MCF 10A (cell line): ENCODE results near the gene ZER1. TPM values are rescaled to one million over a fixed set of nuclear protein-coding genes. Genes with fewer than 3 reads are reported as not detected.

Experiments
- BruUV-seq: library from RNA; stranded (reverse); fragments of 400-500 nt; replicated peaks from 2 replicates; lab custom pipeline; 2021; lab: Mats Ljungman, UMichigan
- CTCF ChIA-PET: fragments of 300-600 bp; sonication (Branson Sonifier 250); formaldehyde crosslinking; extraction: SDS; loops from one replicate; lab custom pipeline; 2021; ENCODE audit warnings: antibody characterized with exemption, inconsistent platforms; lab: Yijun Ruan, JAX
- POLR2A ChIA-PET: fragments of 300-600, 350-650 bp; sonication (Branson Sonifier 250); formaldehyde crosslinking; extraction: SDS; loops from one replicate; lab custom pipeline; 2020; ENCODE audit warnings: antibody characterized with exemption, inconsistent platforms; lab: Yijun Ruan, JAX
- DNase-seq: peaks from one replicate; pipeline ENCODE4 v3.0.0-alpha.2; 2018; ENCODE audit not compliant: unreplicated experiment
- H3K27ac Mint-ChIP-seq: one replicate; pipeline ENCODE4 v1.8.0; 2022; ENCODE audit warnings: mild to moderate bottlenecking, low read depth, mixed read lengths; ENCODE audit not compliant: unreplicated experiment
- H3K27me3 Mint-ChIP-seq: one replicate; pipeline ENCODE4 v1.8.0; 2022; ENCODE audit warnings: mixed read lengths; ENCODE audit not compliant: insufficient read depth, unreplicated experiment
- H3K36me3 Mint-ChIP-seq: one replicate; pipeline ENCODE4 v1.8.0; 2022; ENCODE audit warnings: mild to moderate bottlenecking, moderate library complexity, mixed read lengths; ENCODE audit not compliant: insufficient read depth, unreplicated experiment
- H3K4me1 Mint-ChIP-seq: one replicate; pipeline ENCODE4 v1.8.0; 2022; ENCODE audit warnings: mixed read lengths; ENCODE audit not compliant: insufficient read depth, unreplicated experiment
- H3K4me3 Mint-ChIP-seq: one replicate; pipeline ENCODE4 v1.8.0; 2022; ENCODE audit warnings: mild to moderate bottlenecking, moderate library complexity, mixed read lengths; ENCODE audit not compliant: unreplicated experiment
- H3K9me3 Mint-ChIP-seq: one replicate; pipeline ENCODE4 v1.8.0; 2022; ENCODE audit warnings: mixed read lengths; ENCODE audit not compliant: unreplicated experiment
- CTCF ChIP-seq: fragments of 200-600 bp; IDR thresholded peaks from one replicate; pipeline ENCODE4 v1.8.0; 2022; ENCODE audit warnings: antibody characterized with exemption, mild to moderate bottlenecking; ENCODE audit not compliant: unreplicated experiment
- intact Hi-C: fragments of 100-400 bp; cut with micrococcal nuclease; formaldehyde crosslinking; loops from 2 replicates; pipeline ENCODE4 v1.14.1; 2022
- total RNA-seq: library from RNA; stranded (reverse); gene quantifications from 2 replicates; pipeline ENCODE4 v1.2.3, GENCODE V29; 2022

ZER1 gene
- total RNA-seq, 1 experiment from 2014 or later: 19.5 TPM

GRCh38 chr9:128720841-128721486 is 50.8 kb downstream of the ZER1 start:
- DNase-seq: no peak
- intact Hi-C loops: no loop called here
- CTCF ChIA-PET: no interaction called here
- peaks cover 36% of the 10 kb centered on the region for H3K4me1 Mint-ChIP-seq
- POLR2A ChIA-PET: no interaction called here
- H3K27ac Mint-ChIP-seq: no peak overlapping the region
- BruUV-seq: TSS peak; percentile 65
- H3K4me3 Mint-ChIP-seq: no peak overlapping the region
- H3K36me3 Mint-ChIP-seq: no peaks in the 10 kb centered on the region
- H3K9me3 Mint-ChIP-seq: no peaks in the 10 kb centered on the region
- no peak for TF ChIP-seq CTCF
- H3K27me3 Mint-ChIP-seq: no peaks in the 10 kb centered on the region

GRCh38 chr9:128719919-128720605 is 51.7 kb downstream of the ZER1 start:
- Mint-ChIP-seq H3K9me3 (no peaks in the 10 kb centered on the region), H3K4me1 (peaks cover 35% of the 10 kb centered on the region), H3K27me3 (no peaks in the 10 kb centered on the region), H3K36me3 (no peaks in the 10 kb centered on the region), H3K4me3 (no peak overlapping the region), H3K27ac (peak overlapping the region; percentile 86)
- POLR2A ChIA-PET: interaction anchor here (0.5 to 1.9 kb wide), 6 partner anchors 16 to 85 kb away, joined by 3 to 12 read pairs (median 5); partner anchors contain the start of gene ZER1
- intact Hi-C loops: no loop called here
- no peak for DNase-seq
- TF ChIP-seq CTCF: no peak
- CTCF ChIA-PET: interaction anchor here (0.9 kb wide), 1 partner anchor 52 kb away, joined by 4 read pairs; no protein-coding TSS in a partner anchor
- no TSS peak for BruUV-seq

GRCh38 chr9:128718475-128718874 is 53.3 kb downstream of the ZER1 start:
- POLR2A ChIA-PET: interaction anchor here (1.8 to 1.9 kb wide), 2 partner anchors 34 to 83 kb away, joined by 12 read pairs; no protein-coding TSS in a partner anchor

More at GRCh38 chr9:128718475-128718874, 53.3 kb downstream of the ZER1 start:
- no peak overlapping the region for H3K4me3 Mint-ChIP-seq
- BruUV-seq: no TSS peak
- intact Hi-C loops: no loop called here
- no peak overlapping the region for H3K27ac Mint-ChIP-seq
- TF ChIP-seq CTCF: no peak
- CTCF ChIA-PET: interaction anchor here (0.6 kb wide), 1 partner anchor 15 kb away, joined by 4 read pairs; no protein-coding TSS in a partner anchor
- no peak for DNase-seq
- H3K9me3 Mint-ChIP-seq: no peaks in the 10 kb centered on the region
- H3K27me3 Mint-ChIP-seq: no peaks in the 10 kb centered on the region
- no peaks in the 10 kb centered on the region for H3K36me3 Mint-ChIP-seq
- H3K4me1 Mint-ChIP-seq: peaks cover 24% of the 10 kb centered on the region
